Ureter (tissue), 1 donor: ENCODE measurements around the gene TUBG2. TPM values are rescaled to one million over a fixed set of nuclear protein-coding genes. Genes with fewer than 3 reads are reported as not detected.

Experiments used
- DNase-seq: peaks from one replicate; pipeline ENCODE4 v3.0.0-alpha.2; 2020; ENCODE audit warnings: low spot score
- total RNA-seq: library from RNA; stranded (reverse); gene quantifications from one replicate; pipeline ENCODE4 v1.2.4, GENCODE V29; 2023
- donor health status: DM: yes; HTN: yes; CAD: no.

The TUBG2 gene
- total RNA-seq, 1 donor from 2014 or later = 41.0 TPM

GRCh38 chr17:42695500-42695899 is 36.4 kb downstream of the TUBG2 start:
- DNase-seq = no peak

- DNase-seq = no peak
Measured at GRCh38 chr17:42697108-42697811, 38.2 kb downstream of the TUBG2 start.

GRCh38 chr17:42698736-42699414 is 39.8 kb downstream of the TUBG2 start:
- peak; percentile 58 for DNase-seq

- DNase-seq = no peak
Measured at GRCh38 chr17:42699415-42699740, 40.3 kb downstream of the TUBG2 start.

GRCh38 chr17:42700586-42701289 is 41.7 kb downstream of the TUBG2 start:
- DNase-seq = no peak

GRCh38 chr17:42702446-42702845 is 43.4 kb downstream of the TUBG2 start:
- DNase-seq = no peak

- no peak for DNase-seq
Measured at GRCh38 chr17:42704490-42704836, 45.4 kb downstream of the TUBG2 start.

GRCh38 chr17:42704837-42705494 is 45.9 kb downstream of the TUBG2 start:
- no peak for DNase-seq

- no peak for DNase-seq
Measured at GRCh38 chr17:42706732-42707131, 47.6 kb downstream of the TUBG2 start.

GRCh38 chr17:42708588-42708987 is 49.5 kb downstream of the TUBG2 start:
- no peak for DNase-seq

- DNase-seq = no peak
Measured at GRCh38 chr17:42709561-42709960, 50.5 kb downstream of the TUBG2 start.

Other genes starting within 250 kb of the TUBG2 start
- 177 TPM for gene CAVIN1, start 236.0 kb upstream of the TUBG2 start, total RNA-seq
- gene ATP6V0A1, start 200.4 kb upstream of the TUBG2 start, total RNA-seq = 67.1 TPM
- 33.1 TPM for gene NAGLU, start 123.0 kb upstream of the TUBG2 start, total RNA-seq
- 3.6 TPM for gene HSD17B1, start 106.4 kb upstream of the TUBG2 start, total RNA-seq
- gene COASY, start 97.1 kb upstream of the TUBG2 start, total RNA-seq = 77.0 TPM
- 53.8 TPM for gene MLX, start 92.2 kb upstream of the TUBG2 start, total RNA-seq
- 4.3 TPM for gene PSMC3IP, start 81.6 kb upstream of the TUBG2 start, total RNA-seq
- gene RETREG3, start 49.9 kb upstream of the TUBG2 start, total RNA-seq = 76.5 TPM
- gene TUBG1, start 49.6 kb upstream of the TUBG2 start, total RNA-seq = 49.7 TPM
- gene PLEKHH3, start 17.7 kb downstream of the TUBG2 start, total RNA-seq = 64.2 TPM
- gene CCR10, start 22.6 kb downstream of the TUBG2 start, total RNA-seq = 1.1 TPM
- 15.3 TPM for gene CNTNAP1, start 23.2 kb downstream of the TUBG2 start, total RNA-seq
- gene EZH1, start 85.8 kb downstream of the TUBG2 start, total RNA-seq = 45.7 TPM
- gene RAMP2, start 101.9 kb downstream of the TUBG2 start, total RNA-seq = 41.9 TPM
- 54.0 TPM for gene VPS25, start 114.2 kb downstream of the TUBG2 start, total RNA-seq
- not detected for gene WNK4, start 121.3 kb downstream of the TUBG2 start, total RNA-seq
- 80.4 TPM for gene COA3, start 139.4 kb downstream of the TUBG2 start, total RNA-seq
- gene CNTD1, start 139.6 kb downstream of the TUBG2 start, total RNA-seq = 0.75 TPM
- 101 TPM for gene BECN1, start 165.0 kb downstream of the TUBG2 start, total RNA-seq
- gene PSME3, start 174.1 kb downstream of the TUBG2 start, total RNA-seq = 113 TPM
- gene AOC2, start 185.3 kb downstream of the TUBG2 start, total RNA-seq = 3.6 TPM
- gene AOC3, start 191.9 kb downstream of the TUBG2 start, total RNA-seq = 89.9 TPM
- not detected for gene G6PC1, start 241.5 kb downstream of the TUBG2 start, total RNA-seq